HS-5 (cell line): ENCODE data around the gene ITPK1.

ENCODE experiments used
- DNase-seq: peaks from one replicate; pipeline ENCODE4 v3.0.0-alpha.2; 2012; ENCODE audit warnings: low read depth

ITPK1 gene

GRCh38 chr14:93028724-93029076 lies 87.0 kb downstream of the ITPK1 start:
- DNase-seq: no peak

- DNase-seq: no peak
Measured at GRCh38 chr14:93027810-93028723, 87.7 kb downstream of the ITPK1 start.

GRCh38 chr14:93026339-93026738 lies 89.4 kb downstream of the ITPK1 start:
- no peak for DNase-seq

GRCh38 chr14:93025055-93025454 lies 90.7 kb downstream of the ITPK1 start:
- DNase-seq: no peak

GRCh38 chr14:93024493-93024892 lies 91.2 kb downstream of the ITPK1 start:
- no peak for DNase-seq

- DNase-seq: no peak
Measured at GRCh38 chr14:93023802-93024434, 91.8 kb downstream of the ITPK1 start.

- no peak for DNase-seq
Measured at GRCh38 chr14:93023039-93023438, 92.7 kb downstream of the ITPK1 start.

- no peak for DNase-seq
Measured at GRCh38 chr14:93019970-93020369, 95.8 kb downstream of the ITPK1 start.

- no peak for DNase-seq
Measured at GRCh38 chr14:93019367-93019843, 96.3 kb downstream of the ITPK1 start.

- DNase-seq: no peak
Measured at GRCh38 chr14:93018366-93018765, 97.4 kb downstream of the ITPK1 start.

- DNase-seq: no peak
Measured at GRCh38 chr14:93017898-93018297, 97.8 kb downstream of the ITPK1 start.

- no peak for DNase-seq
Measured at GRCh38 chr14:93017301-93017797, 98.4 kb downstream of the ITPK1 start.

GRCh38 chr14:93016275-93016845 lies 99.4 kb downstream of the ITPK1 start:
- no peak for DNase-seq

GRCh38 chr14:93015505-93015904 lies 100.2 kb downstream of the ITPK1 start:
- DNase-seq: no peak

- no peak for DNase-seq
Measured at GRCh38 chr14:93015064-93015463, 100.7 kb downstream of the ITPK1 start.

- DNase-seq: no peak
Measured at GRCh38 chr14:93014058-93015023, 101.4 kb downstream of the ITPK1 start.

- DNase-seq: no peak
Measured at GRCh38 chr14:93012951-93013719, 102.6 kb downstream of the ITPK1 start.

GRCh38 chr14:93012506-93012905 lies 103.2 kb downstream of the ITPK1 start:
- no peak for DNase-seq

- no peak for DNase-seq
Measured at GRCh38 chr14:93011650-93012325, 103.9 kb downstream of the ITPK1 start.

- no peak for DNase-seq
Measured at GRCh38 chr14:93011141-93011529, 104.6 kb downstream of the ITPK1 start.
